Transverse colon (tissue), 4 donors: ENCODE data around the gene TMEM129. TPM values are rescaled to one million over a fixed set of nuclear protein-coding genes. Genes with fewer than 3 reads are reported as not detected.

Source experiments
- DNase-seq: peaks from one replicate; pipeline ENCODE4 v3.0.0-alpha.2; 2019
- H3K27ac ChIP-seq, 4 donors: fragments of 200-600 bp; sonication (generic); 2 replicates each; pipeline ENCODE4 v1.5.1; 2016 to 2018; ENCODE audit warnings: inconsistent platforms in 4 of 4
- H3K27me3 ChIP-seq: fragments of 200-600 bp; sonication (generic); 2 replicates; pipeline ENCODE4 v1.5.1; 2017; ENCODE audit warnings: inconsistent platforms
- H3K36me3 ChIP-seq, 4 donors: fragments of 200-600 bp; sonication (generic); 2 replicates each; pipeline ENCODE4 v1.5.1; 2017 to 2019; ENCODE audit warnings: inconsistent platforms in 4 of 4
- H3K4me1 ChIP-seq, 4 donors: fragments of 200-600 bp; sonication (generic); 2 replicates each; pipeline ENCODE4 v1.5.1; 2017 to 2020; ENCODE audit warnings: inconsistent platforms in 4 of 4
- H3K4me3 ChIP-seq, 4 donors: fragments of 200-600 bp; sonication (generic); 1 replicate in 1 of 4; 2 replicates in 3 of 4; pipeline versions ENCODE4 v1.5.1 to v1.6.1; 2017 to 2019; ENCODE audit warnings: inconsistent platforms in 4 of 4
- H3K9me3 ChIP-seq, 2 donors: fragments of 200-600 bp; sonication (generic); 2 replicates each; pipeline ENCODE4 v1.5.1; 2017 to 2019; ENCODE audit warnings: inconsistent platforms in 2 of 2
- CTCF ChIP-seq, 5 experiments: fragments of 200-600 bp in 3 of 5; fragments of 450-650 bp in 2 of 5; sonication (generic) in 3 of 5; IDR thresholded peaks; 1 replicate in 2 of 5; 2 replicates in 3 of 5; pipeline ENCODE4 v1.5.1; 2016 to 2017; ENCODE audit warnings: antibody characterized with exemption in 5 of 5, inconsistent platforms in 3 of 5, mild to moderate bottlenecking in 2 of 5, moderate library complexity in 1 of 5
- EP300 ChIP-seq: sonication (generic); formaldehyde crosslinking; IDR thresholded peaks from one replicate; pipeline ENCODE4 v1.6.1; 2017; ENCODE audit warnings: antibody characterized with exemption, low read depth
- POLR2A ChIP-seq: fragments of 450-650 bp; IDR thresholded peaks from one replicate; pipeline ENCODE4 v1.6.1; 2016; ENCODE audit warnings: antibody characterized with exemption, mild to moderate bottlenecking, moderate library complexity
- POLR2AphosphoS5 ChIP-seq, 3 donors: sonication (generic); formaldehyde crosslinking; IDR thresholded peaks; one replicate each; pipeline ENCODE4 v1.6.1; 2016; ENCODE audit warnings: antibody characterized with exemption in 3 of 3
- WGBS, 2 donors: methylation state at CpG; one replicate each; pipeline ENCODE4 v1.1.5; 2018; ENCODE audit warnings: low coverage in 1 of 2; 5-methylcytosine and 5-hydroxymethylcytosine counted together
- in situ Hi-C, 4 donors: fragments of 200-750 bp; cut with MboI; loops; one replicate each; pipeline versions ENCODE4 v1.15.0 to v1.15.1; 2017; ENCODE audit warnings: low sequenced_read_pairs in 3 of 4, low pct_ligation_motif_present in 1 of 4, low pct_unique_long_range_greater_than_20kb in 1 of 4
- intact Hi-C: fragments of 100-400 bp; cut with DNase I; formaldehyde crosslinking; loops from one replicate; pipeline ENCODE4 v1.15.1; 2023; ENCODE audit warnings: low total_unique reads
- total RNA-seq, 4 donors: library from RNA; depleted of rRNA; stranded (reverse); fragments of >200 nt; gene quantifications; one replicate each; pipeline ENCODE4 v1.1.0, GENCODE V29; 2016

TMEM129 gene
- total RNA-seq, 4 donors from 2014 or later: 66.1 to 116 (median 86.6) TPM

- in situ Hi-C loops: loop anchor here in 1 of 4 donors (10.0 kb wide), 1 partner anchor 64 kb away; no protein-coding TSS in a partner anchor
Measured at GRCh38 chr4:1750381-1751154, 29.4 kb upstream of the TMEM129 start.

GRCh38 chr4:1749826-1750225 lies 28.7 kb upstream of the TMEM129 start:
- intact Hi-C loops (loop anchor here (5.0 kb wide), 2 partner anchors 62 to 147 kb away; no protein-coding TSS in a partner anchor), in situ Hi-C loops (loop anchor here in 2 of 4 donors (10.0 kb wide), 2 partner anchors 65 to 155 kb away; no protein-coding TSS in a partner anchor)
- Histone ChIP-seq H3K27ac (no peak overlapping the region), H3K4me3 (no peak overlapping the region), H3K9me3 (no peaks in the 10 kb centered on the region), H3K36me3 (no peaks in the 10 kb centered on the region), H3K27me3 (peaks cover 5% of the 10 kb centered on the region), H3K4me1 (peaks cover 0 to 22% (median 12%) of the 10 kb centered on the region in 4 donors)
- TF ChIP-seq POLR2A (no peak), POLR2AphosphoS5 (IDR thresholded peaks at IDR 0.05) (no peak), CTCF (IDR thresholded peaks at IDR 0.05) (no peak), EP300 (no peak)
- no peak for DNase-seq
- 78% methylated on average over 11 of the region's 14 CpGs; no CpG with 5 or more reads in 1 of the 2 donors for WGBS, 2 donors

More at GRCh38 chr4:1750381-1751154, 29.4 kb upstream of the TMEM129 start:
- Histone ChIP-seq H3K36me3 (no peaks in the 10 kb centered on the region), H3K27ac (no peak overlapping the region), H3K4me1 (peaks cover 0 to 22% (median 12%) of the 10 kb centered on the region in 4 donors), H3K9me3 (no peaks in the 10 kb centered on the region), H3K4me3 (no peak overlapping the region), H3K27me3 (peaks cover 5% of the 10 kb centered on the region)
- intact Hi-C loops: no loop called here
- DNase-seq: no peak
- no peak for TF ChIP-seq POLR2A
- no peak for TF ChIP-seq CTCF (IDR thresholded peaks at IDR 0.05)
- TF ChIP-seq POLR2AphosphoS5 (IDR thresholded peaks at IDR 0.05): no peak
- WGBS, 2 donors: 81 to 90% methylated on average over 2 to 18 of the region's 18 CpGs

GRCh38 chr4:1749370-1749769 lies 28.2 kb upstream of the TMEM129 start:
- 70% methylated on average over 2 of the region's 3 CpGs; no CpG with 5 or more reads in 1 of the 2 donors for WGBS, 2 donors
- intact Hi-C loops (loop anchor here (5.0 kb wide), 2 partner anchors 63 to 148 kb away; no protein-coding TSS in a partner anchor), in situ Hi-C loops (loop anchor here in 1 of 4 donors (10.0 kb wide), 2 partner anchors 65 to 155 kb away; no protein-coding TSS in a partner anchor)
- DNase-seq: no peak
- Histone ChIP-seq H3K9me3 (no peaks in the 10 kb centered on the region), H3K4me1 (peaks cover 0 to 22% (median 12%) of the 10 kb centered on the region in 4 donors), H3K36me3 (no peaks in the 10 kb centered on the region), H3K4me3 (no peak overlapping the region), H3K27me3 (peaks cover 5% of the 10 kb centered on the region), H3K27ac (no peak overlapping the region)
- TF ChIP-seq CTCF (IDR thresholded peaks at IDR 0.05) (no peak), EP300 (no peak), POLR2AphosphoS5 (IDR thresholded peaks at IDR 0.05) (no peak), POLR2A (no peak)

- intact Hi-C loops: loop anchor here (5.0 kb wide), 2 partner anchors 64 to 149 kb away; no protein-coding TSS in a partner anchor
Measured at GRCh38 chr4:1748465-1748995, 27.4 kb upstream of the TMEM129 start.

More at GRCh38 chr4:1748465-1748995, 27.4 kb upstream of the TMEM129 start:
- no peaks in the 10 kb centered on the region for H3K9me3 ChIP-seq
- no peak overlapping the region for H3K4me3 ChIP-seq
- H3K4me1 ChIP-seq: peaks cover 0 to 22% (median 12%) of the 10 kb centered on the region in 4 donors
- no peaks in the 10 kb centered on the region for H3K36me3 ChIP-seq
- in situ Hi-C loops: loop anchor here in 1 of 4 donors (10.0 kb wide), 2 partner anchors 66 to 156 kb away; no protein-coding TSS in a partner anchor
- H3K27ac ChIP-seq: no peak overlapping the region
- WGBS, 2 donors: 5% methylated on average over 27 of the region's 29 CpGs; no CpG with 5 or more reads in 1 of the 2 donors
- TF ChIP-seq POLR2A (no peak), POLR2AphosphoS5 (IDR thresholded peaks at IDR 0.05) (no peak), CTCF (IDR thresholded peaks at IDR 0.05) (peak; percentile 70 to 84 (median 79)), EP300 (no peak)
- DNase-seq: peak; percentile 81
- peaks cover 5% of the 10 kb centered on the region for H3K27me3 ChIP-seq
